ENCODE measurements around the gene FAM117A.

The FAM117A gene, protein sequence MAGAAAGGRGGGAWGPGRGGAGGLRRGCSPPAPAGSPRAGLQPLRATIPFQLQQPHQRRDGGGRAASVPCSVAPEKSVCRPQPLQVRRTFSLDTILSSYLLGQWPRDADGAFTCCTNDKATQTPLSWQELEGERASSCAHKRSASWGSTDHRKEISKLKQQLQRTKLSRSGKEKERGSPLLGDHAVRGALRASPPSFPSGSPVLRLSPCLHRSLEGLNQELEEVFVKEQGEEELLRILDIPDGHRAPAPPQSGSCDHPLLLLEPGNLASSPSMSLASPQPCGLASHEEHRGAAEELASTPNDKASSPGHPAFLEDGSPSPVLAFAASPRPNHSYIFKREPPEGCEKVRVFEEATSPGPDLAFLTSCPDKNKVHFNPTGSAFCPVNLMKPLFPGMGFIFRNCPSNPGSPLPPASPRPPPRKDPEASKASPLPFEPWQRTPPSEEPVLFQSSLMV

DNA sequence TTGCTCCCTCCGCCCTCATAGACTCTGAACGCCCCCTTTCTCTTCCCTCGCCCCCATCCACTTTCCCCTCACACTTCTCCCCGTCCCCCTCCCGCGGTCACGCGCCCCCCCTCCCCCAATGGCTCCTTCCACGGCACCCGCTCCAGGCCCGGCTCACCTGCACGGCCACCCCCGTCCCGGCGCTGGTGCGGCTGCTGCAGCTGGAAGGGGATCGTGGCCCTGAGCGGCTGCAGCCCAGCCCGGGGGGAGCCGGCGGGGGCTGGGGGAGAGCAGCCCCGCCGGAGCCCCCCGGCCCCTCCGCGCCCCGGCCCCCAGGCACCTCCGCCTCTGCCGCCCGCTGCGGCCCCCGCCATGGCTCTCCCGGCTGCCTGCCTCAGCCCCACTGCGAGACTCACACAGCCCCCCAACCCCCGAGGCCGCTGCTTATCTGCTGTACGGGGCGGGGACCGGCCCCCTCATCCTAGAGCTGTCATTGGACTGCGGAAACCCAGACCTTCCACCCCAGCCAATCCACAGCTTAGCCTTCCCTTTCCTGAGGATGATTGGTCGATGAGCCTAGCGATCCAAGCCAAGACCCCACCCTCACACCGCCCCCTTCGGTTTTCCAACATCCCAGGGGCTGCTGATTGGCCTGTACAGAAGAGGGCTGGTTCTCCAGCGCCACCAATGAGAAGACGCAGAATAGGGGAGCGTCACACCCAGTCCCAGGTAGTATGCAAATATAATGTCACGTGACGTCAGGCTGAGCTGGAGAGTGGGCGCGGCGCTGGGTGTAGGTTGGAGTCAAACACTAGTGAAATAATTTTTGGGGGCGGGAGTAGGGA, at the start of gene FAM117A:
Gene FAM117A (minus strand): TSS at position 397 of the 824 bp plus-strand sequence. CDS start 44 bp downstream, at position 353.
- DNase-seq, result peak; percentile 98

- DNase-seq, result no peak
These were observed 45.1 kb upstream of the FAM117A start for GRCh38 chr17:49809056-49809455.

DNA sequence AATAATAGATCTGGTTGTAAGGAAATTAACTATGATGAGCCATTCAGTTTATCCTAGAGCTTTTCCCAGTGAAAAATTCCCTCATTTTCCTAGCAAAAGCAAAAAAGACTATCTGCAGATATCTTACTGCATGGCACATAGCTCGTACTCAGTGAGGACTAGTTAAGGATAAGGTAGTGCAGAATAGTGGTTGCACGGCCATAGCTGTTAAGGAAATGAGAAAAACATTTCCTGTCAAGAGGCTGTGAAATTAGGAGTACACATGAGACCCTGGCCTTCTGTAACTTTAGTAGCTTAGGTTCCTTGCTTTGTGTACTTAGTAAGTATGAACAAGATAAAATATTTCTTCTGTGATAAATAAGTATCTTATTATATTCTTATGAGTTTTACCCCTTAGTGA, 34.8 kb upstream of the FAM117A start:
- DNase-seq, result no peak

DNA sequence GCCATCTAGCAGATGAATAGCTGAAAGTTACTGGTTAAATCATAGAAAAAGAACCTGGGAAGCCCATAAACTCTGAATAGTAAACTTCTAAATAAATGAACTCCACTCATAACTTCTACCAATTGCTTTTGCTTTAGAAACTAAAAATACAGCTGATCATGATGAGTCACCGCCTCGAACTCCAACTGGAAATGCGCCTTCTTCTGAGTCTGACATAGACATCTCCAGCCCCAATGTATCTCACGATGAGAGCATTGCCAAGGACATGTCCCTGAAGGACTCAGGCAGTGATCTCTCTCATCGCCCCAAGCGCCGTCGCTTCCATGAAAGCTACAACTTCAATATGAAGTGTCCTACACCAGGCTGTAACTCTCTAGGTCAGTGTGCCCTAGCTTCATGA, 34.3 kb upstream of the FAM117A start:
- no peak for DNase-seq

- DNase-seq, result no peak
These were observed 31.4 kb upstream of the FAM117A start for GRCh38 chr17:49795372-49795771.

DNA sequence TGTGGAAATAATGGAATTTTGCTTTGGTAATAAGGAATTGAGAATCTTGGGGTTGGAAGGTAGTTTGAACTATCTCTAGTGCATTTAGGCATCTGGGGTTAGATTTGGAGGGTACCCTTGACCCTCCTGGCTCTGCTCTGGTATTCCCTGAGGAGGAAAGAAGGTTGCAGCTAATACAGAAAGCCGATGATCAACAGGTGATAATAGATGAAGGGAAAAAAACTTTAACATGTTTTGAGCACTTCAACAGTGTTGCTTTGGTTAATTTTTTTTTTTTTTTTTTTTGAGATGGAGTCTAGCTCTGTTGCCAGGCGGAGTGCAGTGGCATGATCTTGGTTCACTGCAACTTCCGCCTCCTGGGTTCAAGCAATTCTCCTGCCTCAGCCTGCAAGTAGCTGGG, 29.4 kb upstream of the FAM117A start:
- DNase-seq, result no peak

GRCh38 chr17:49789243-49789578, 25.3 kb upstream of the FAM117A start:
- no peak for DNase-seq

DNA sequence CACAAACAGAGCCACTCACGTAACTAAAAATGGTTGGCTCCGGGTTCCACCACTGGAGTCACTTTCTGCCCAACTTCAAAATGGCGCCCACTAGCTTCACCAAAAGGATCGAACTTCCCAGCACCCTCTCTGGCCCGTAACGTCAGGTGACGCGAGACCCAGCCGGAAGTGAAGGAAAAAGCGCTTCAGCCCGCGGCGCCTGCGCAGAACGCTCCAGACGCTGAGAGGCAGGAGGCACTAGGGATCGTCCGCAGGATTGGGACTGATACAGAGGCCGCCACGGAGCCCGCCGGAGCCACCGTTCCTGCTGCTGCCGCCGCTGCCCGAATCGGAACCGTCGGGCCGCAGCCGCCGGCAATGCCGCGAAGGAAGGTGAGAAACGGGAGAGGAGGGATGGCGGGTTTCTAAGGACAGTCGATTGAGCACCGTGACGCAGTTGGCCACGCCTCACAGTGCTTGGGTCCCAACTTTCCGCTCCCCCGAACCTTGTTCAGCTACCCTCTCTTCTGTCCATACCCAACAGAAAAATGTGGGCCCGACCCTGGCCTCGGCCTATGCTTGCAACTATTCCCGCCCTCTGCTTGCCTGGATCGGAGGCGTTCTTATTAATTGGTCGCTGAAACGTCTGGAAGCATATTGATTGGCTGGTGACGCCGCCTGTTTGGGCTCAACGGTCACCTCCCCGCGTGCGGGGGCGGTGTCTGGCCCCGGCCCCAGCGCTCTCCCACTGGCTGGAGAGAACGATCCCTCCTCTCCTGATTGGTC, 24.7 kb upstream of the FAM117A start, which contains the start of gene KAT7:
Gene KAT7 (plus strand): TSS at position 204 of the 765 bp plus-strand sequence. CDS start 154 bp downstream, at position 358.
- DNase-seq, result peak; percentile 97

DNA sequence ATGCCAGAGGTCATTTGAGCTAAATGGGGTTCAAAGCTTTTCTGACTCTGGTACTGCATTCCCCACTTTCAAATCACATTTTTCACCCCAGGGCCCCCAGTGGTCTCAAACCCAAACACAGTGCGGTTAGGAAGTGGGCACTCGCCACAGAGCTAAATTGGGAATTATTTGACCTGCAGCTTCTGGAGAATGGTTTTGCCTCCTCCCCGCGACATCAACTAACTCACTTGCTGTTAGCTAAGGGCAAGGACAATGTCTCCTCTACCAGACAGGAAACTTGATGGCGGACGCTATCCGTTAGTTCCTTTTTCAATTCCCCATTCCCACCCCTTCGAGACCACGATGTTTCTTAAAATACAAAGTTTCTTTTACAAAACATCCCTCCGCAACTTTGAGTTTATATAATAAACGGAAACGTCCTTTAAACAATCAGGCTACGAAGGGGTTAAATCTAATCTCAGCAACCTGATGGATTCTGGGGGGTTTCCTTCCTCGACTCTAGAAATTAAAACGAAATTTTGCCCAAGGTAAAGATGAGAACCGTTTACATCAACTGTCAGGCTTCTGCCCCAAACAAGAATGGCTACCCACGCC, 24.1 kb upstream of the FAM117A start:
- DNase-seq, result no peak

DNA sequence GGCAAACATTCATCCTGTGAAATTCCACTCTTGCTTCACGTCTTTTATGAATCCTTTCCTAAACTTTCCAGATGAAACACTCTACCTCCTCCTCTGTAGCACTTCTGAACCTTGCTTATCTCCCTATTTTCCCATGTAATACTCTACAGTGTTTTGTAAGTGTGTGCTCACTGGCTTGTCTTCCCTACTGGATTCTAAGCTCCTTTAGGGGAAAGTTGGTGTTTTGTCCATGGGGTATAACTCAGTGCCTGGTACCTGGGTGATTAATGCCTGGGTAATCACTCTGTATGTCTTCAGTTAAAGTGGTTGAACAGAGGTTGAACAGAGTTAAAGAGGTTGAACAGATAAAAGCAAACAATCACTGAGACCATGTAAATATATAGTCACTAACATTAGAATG, 20.7 kb upstream of the FAM117A start:
- no peak for DNase-seq

DNA sequence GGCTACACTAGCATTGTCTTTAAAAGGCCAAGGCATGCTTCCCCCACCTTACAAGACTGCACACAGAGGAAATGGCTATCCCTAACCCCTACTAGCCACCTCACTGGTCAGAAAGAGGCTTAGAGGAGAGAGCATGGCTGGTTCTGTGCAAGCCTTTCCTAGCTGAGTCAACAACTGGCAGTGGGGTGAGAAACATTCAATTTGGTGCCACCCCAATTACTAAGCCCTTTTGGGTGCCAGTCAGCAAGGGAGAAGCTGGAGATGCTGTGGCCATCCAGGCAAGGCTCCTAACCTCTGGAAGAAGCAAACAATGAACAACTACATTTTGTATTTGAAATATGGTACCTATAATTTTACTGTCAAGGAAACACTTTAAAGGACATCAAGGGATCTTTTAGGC, 19.9 kb upstream of the FAM117A start:
- DNase-seq, result no peak

GRCh38 chr17:49783071-49783715, 19.3 kb upstream of the FAM117A start:
- no peak for DNase-seq

GRCh38 chr17:49779739-49780231, 15.9 kb upstream of the FAM117A start:
- no peak for DNase-seq

- no peak for DNase-seq
These were observed 15.3 kb upstream of the FAM117A start for GRCh38 chr17:49779156-49779738.

DNA sequence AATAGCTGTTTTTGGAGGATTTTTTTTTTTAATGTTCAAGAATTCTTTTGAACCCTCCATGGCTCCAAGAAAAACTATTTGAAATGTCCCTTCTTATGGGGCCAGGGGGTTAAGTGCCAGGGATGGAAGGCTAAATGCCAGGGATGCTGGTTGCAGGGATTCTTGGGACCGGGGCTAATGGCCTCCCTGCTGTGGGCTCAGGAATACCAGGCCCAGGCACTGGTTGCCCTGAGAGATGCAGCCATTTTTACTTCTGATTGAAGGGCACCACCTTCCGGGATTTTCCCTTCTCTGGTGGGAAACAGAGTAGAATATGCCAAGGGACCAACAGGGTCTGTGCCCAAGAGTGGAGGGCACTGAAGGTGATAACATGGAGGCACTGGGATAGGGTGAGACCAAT, 13.6 kb upstream of the FAM117A start:
- no peak for DNase-seq

- no peak for DNase-seq
These were observed 12.8 kb upstream of the FAM117A start for GRCh38 chr17:49776551-49777300.

GRCh38 chr17:49775546-49776260, 11.8 kb upstream of the FAM117A start:
- no peak for DNase-seq

GRCh38 chr17:49766918-49767530, 3.1 kb upstream of the FAM117A start:
- no peak for DNase-seq

GRCh38 chr17:49764559-49765180, 739 bp upstream of the FAM117A start:
- no peak for DNase-seq

All from NCI-H2107 (cell line).